Middle frontal gyrus (tissue), 1 donor: ENCODE results near the gene MYD88.

Experiments
- DNase-seq: peaks from one replicate; pipeline ENCODE4 v3.0.0-alpha.2; 2015; ENCODE audit warnings: low spot score; ENCODE audit errors: extremely low spot score

Gene MYD88

DNA sequence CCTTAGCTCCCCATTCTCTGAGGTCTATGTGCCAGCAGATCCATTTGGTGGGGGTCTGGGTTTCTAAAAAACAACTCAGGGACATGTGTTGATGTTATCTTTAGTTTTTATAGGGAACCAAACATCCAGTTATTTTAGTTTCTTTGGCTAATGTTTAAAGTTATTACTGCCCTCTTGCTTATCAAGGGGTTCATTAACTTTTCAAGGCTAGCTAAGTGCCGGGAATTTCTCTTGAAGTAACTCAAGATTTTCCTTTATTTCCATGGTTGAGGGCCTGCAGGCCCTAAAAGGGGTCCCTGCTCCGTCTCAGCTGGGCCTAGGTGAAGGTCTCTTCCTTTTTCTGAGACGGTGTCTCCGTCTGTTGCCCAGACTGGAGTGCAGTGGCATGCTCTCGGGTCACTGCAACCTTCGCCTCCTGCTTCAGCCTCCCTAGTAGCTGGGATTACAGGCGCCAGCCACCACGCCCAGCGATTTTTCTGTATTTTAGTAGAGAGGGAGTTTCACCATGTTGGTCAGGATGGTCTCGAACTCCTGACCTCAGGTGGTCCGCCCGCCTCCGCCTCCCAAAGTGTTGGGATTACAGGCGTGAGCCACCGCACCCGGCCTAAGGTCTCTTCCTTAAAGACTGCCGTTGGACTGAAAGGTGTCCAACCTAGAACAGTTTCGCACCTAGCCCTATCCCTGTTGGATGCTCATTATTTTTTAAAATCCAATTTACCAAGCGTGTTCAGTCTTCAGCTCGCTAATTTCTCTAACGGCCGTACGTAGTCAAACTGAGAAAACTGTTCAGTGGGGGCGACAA, 25.6 kb downstream of the MYD88 start:
- no peak for DNase-seq

DNA sequence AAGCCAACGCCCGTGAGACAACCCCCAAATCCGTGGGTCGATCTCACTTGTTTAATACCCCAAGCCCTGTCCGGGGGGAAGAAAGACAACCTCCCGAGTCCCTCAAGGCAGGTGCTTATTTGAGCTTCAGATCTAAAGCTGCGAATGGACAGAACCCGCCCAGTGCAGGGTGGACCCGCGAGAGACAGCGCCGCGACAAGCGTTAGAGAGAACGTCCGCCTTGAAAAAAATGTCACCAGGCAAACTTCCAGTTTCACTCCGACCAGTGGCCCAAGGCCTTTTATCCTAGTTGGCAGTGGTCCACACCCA, 26.1 kb downstream of the MYD88 start:
- DNase-seq = no peak

DNA sequence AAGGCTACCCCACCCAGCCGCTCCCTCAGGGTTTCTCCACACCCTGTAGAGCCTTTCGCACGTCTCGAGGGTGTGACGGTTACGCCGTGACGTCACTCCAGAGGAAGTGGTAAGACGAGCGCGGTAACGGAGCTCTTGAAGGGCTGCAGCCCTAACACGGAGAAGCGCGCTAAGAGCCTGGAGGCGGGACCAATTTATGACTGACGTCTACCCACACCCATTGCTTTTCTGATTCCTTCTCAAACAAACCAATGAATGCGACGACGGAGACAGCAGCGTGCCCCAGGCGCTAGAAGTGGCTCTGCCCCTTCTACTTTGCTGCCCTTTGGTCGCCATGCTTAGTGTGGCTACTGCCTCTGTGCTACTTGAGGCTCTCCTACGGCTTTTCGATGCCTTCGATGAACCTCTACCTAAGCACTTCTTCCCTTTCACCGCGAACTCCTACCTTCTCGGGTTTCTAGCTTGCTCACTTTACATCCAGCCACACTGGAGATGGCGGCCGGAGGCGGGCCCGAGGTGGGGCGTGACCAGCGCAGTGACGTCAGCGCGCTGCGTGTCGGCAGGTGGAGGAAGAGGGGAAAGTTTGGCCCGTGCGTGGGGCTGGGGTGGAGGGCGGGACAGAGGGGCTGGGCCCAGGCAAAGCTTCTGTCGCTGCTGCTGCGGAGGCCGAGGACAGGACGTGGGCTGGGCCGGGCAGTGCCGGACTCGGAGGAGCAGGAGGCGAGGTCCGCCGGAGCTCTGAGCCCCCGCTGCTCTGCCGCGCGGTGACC, 26.7 kb downstream of the MYD88 start, which contains the start of gene OXSR1:
Gene OXSR1 (plus strand): TSS at position 586 of the 770 bp plus-strand sequence. CDS start 340 bp downstream, outside the sequence.
- DNase-seq = peak; percentile 98

DNA sequence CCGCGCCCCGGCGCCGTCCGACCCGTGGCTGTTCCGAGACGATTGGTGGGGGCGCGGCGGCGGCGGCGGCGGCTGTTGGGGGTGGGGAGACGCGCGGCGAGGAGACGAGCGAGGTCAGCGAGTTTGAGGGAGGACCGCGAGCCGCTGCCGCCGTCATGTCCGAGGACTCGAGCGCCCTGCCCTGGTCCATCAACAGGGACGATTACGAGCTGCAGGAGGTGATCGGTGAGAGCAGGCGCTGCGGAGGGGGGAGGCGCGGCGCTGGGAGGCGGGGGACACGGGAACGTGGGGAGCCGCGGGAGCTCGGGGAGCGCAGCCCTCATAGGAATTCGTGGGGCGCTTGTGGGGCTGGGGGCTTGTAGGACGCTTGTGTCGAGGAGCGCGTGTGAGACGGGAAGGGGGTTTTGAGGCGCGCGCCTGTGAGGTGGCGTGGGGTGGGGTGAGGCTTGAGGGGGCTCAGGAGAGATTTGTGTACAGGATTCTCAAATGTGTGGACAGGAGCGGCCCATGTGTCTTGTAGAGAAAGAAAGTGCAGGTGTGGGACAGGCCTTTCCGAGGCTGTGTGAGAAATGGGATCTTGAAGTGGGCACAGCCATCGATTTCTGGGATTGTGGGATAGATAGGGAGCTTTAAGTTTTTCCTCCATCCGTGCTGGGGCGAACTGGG, 27.4 kb downstream of the MYD88 start:
- no peak for DNase-seq

GRCh38 chr3:38167591-38167990, 29.1 kb downstream of the MYD88 start:
- DNase-seq = no peak

- DNase-seq = no peak
These were observed 29.9 kb downstream of the MYD88 start for GRCh38 chr3:38168151-38169026.

GRCh38 chr3:38169027-38169317, 30.5 kb downstream of the MYD88 start:
- DNase-seq = no peak

GRCh38 chr3:38170722-38171121, 32.3 kb downstream of the MYD88 start:
- DNase-seq = no peak

DNA sequence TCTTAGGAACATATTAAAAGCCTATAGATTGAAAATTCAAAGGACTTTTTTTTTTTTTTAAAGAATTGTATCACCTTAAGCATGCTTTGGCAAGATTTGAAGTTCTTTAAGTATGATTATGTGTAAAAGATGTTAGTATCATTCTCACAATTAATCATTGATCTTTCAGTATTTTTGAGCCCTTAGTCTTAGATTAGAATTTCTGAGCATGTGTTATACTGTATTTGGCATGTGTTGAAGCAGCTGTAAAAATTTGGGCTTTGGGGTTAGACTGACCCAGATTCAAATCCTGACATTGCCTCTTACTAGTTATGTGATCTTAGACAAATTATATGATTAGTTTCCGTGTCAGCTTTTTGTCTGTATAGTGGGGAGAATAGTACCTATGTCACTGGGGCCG, 33.2 kb downstream of the MYD88 start:
- DNase-seq = no peak

GRCh38 chr3:38173834-38174418, 35.5 kb downstream of the MYD88 start:
- no peak for DNase-seq

GRCh38 chr3:38177181-38177580, 38.7 kb downstream of the MYD88 start:
- DNase-seq = no peak

DNA sequence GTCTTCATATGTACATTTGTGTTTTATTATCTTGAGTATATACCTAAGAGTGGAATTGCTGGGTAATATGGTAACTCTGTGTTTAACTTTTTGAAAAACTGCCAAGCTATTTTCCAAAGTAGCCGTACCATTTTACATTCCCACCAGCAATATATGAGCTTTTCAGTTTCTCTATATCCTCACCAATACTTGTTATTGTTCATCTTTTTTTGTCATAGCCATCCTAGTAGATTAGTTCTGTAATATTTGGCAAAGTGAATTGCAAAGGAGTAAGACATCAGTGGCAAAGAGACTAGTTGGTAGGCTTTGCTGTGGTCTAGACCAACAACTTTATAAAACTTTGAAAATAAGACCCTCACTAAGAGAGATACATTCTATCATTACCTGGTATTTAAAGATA, 48.3 kb downstream of the MYD88 start:
- no peak for DNase-seq

GRCh38 chr3:38190481-38190881, 52.0 kb downstream of the MYD88 start:
- no peak for DNase-seq
